K562 (cell line): Measurements from ENCODE around the gene RARA. TPM values are rescaled to one million over a fixed set of nuclear protein-coding genes. Genes with fewer than 3 reads are reported as not detected.
A peak's percentile ranks its signal among the peaks of the same experiment; 100 is the strongest.

Experiments used
- EP400 ChIP-seq: fragments of 450-650 bp; IDR thresholded peaks from 2 replicates; pipeline ENCODE4 v1.6.1; 2017; ENCODE audit warnings: antibody characterized with exemption, mild to moderate bottlenecking, moderate library complexity
- HNRNPH1 ChIP-seq: fragments of 200-400 bp; formaldehyde crosslinking; optimal IDR thresholded peaks from 2 replicates; pipeline ENCODE3; 2017; ENCODE audit warnings: low read depth, mild to moderate bottlenecking, low read length, moderate library complexity
- KDM1A ChIP-seq, 2 experiments: fragments of 450-650 bp; IDR thresholded peaks; 2 replicates each; pipeline ENCODE4 v1.6.1; 2016; ENCODE audit warnings: mild to moderate bottlenecking in 2 of 2
- LEF1 ChIP-seq: fragments of 450-650 bp; IDR thresholded peaks from 2 replicates; pipeline ENCODE4 v1.6.1; 2016; ENCODE audit warnings: mild to moderate bottlenecking
- NCOA1 ChIP-seq: fragments of 450-650 bp; IDR thresholded peaks from 2 replicates; pipeline ENCODE4 v1.6.1; 2016; ENCODE audit warnings: low read depth
- XRCC4 ChIP-seq: IDR thresholded peaks from one replicate; pipeline ENCODE4 v1.6.1; 2011; ENCODE audit not compliant: insufficient read depth, insufficient read length; ENCODE audit errors: extremely low read depth
- ZNF57 ChIP-seq: fragments of 450-650 bp; formaldehyde crosslinking; IDR thresholded peaks from 2 replicates; pipeline ENCODE4 v1.4.0; 2020; ENCODE audit warnings: mild to moderate bottlenecking, moderate library complexity
- ZNF707 ChIP-seq: fragments of 250-450 bp; sonication (Bioruptor Pico); conservative IDR thresholded peaks from 2 replicates; pipeline ENCODE4 v1.8.0; 2022; ENCODE audit warnings: inconsistent platforms, mild to moderate bottlenecking, moderate library complexity
- polyA plus RNA-seq, 8 experiments: library from polyadenylated mRNA; depleted of rRNA in 4 of 8; stranded (reverse) in 5 of 8; unstranded in 3 of 8; fragments of >200 nt; fragmentation: Nextera tagmentation in 2 of 8; fragmentation: Illumina TruSeq in 1 of 8; extraction: Ambion mirVana in 2 of 8; extraction: Trizol in 1 of 8; gene quantifications; 2 replicates each; pipeline versions ENCODE4 v1.2.1 to v1.2.3, GENCODE V29; 2011 to 2014; ENCODE audit warnings: inconsistent platforms in 1 of 8, missing spikeins in 1 of 8
- total RNA-seq, 7 experiments: library from RNA; depleted of rRNA in 6 of 7; stranded (reverse); fragments of >200 nt in 6 of 7; fragmentation: Illumina TruSeq in 2 of 7; extraction: Trizol in 2 of 7; gene quantifications; 2 replicates each; pipeline versions ENCODE4 v1.2.1 to v1.2.3, GENCODE V29; 2011 to 2021; ENCODE audit warnings: low replicate concordance in 1 of 7
- TF ChIP-seq, protein P1 (sequence below): fragments of 450-650 bp; formaldehyde crosslinking; IDR thresholded peaks from 2 replicates; pipeline ENCODE4 v1.4.0; 2022; ENCODE audit warnings: missing genetic modification characterization
- TF ChIP-seq, protein P2 (sequence below): sonication (generic); formaldehyde crosslinking; IDR thresholded peaks from 2 replicates; pipeline ENCODE4 v1.8.1; 2023; ENCODE audit warnings: mild to moderate bottlenecking, missing genetic modification reagents
- TF ChIP-seq, protein P3 (sequence below), 2 experiments: IDR thresholded peaks in 1 of 2; conservative IDR thresholded peaks in 1 of 2; 2 replicates each; pipeline ENCODE4 v1.6.1; 2016; ENCODE audit warnings: low read depth in 2 of 2, mild to moderate bottlenecking in 1 of 2, missing compliant biosample characterization in 1 of 2, missing genetic modification characterization in 1 of 2, moderate library complexity in 1 of 2

Gene RARA
- total and polyA plus RNA-seq, 9 of the 15 experiments (the other 6 are each of a cell fraction or from before 2014, with no cell fraction given) = 0.10 to 28.0 (median 7.9) TPM

DNA sequence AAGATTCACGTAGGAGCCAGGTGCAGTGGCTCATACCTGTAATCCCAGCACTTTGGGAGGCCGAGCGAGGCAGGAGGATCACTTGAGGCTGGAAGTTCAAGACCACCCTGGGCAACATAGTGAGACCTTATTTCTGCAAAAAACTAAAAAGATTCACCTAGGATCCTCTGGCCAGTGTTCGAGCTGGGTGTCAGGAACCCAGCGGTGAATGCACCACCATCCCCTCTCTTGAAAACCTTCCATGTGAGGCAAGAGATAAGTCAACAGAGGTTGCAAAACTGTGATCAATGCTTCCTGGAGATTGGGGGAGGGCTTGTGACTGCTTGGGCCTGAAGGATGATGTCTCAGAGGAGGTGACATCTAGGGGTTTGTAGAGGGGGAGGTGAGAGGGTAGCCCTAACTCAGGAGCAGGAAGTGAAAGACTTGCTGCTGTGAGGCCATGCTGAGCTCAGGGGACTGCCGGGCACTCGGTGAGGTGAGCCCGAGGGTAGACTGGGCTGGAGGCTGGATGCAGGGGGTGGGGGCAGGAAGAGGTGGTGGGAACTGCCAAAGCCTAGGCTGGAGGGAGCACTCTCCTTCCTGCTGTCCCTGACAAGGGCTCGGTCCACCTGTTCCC, 43.9 kb downstream of the RARA start (continued):
- TF ChIP-seq XRCC4 (no peak), NCOA1 (no peak), LEF1 (peak; percentile 22; the same call in 1 of the 2 replicates), HNRNPH1 (no peak), EP400 (no peak), ZNF57 (CRISPR knock-in tag) (no peak), ZNF707 (CRISPR knock-in tag) (no peak), KDM1A (IDR thresholded peaks at IDR 0.05) (peak in 1 of 2 experiments; percentile 41; a peak in 1 of 4 replicates)
- TF ChIP-seq, protein P1, sequence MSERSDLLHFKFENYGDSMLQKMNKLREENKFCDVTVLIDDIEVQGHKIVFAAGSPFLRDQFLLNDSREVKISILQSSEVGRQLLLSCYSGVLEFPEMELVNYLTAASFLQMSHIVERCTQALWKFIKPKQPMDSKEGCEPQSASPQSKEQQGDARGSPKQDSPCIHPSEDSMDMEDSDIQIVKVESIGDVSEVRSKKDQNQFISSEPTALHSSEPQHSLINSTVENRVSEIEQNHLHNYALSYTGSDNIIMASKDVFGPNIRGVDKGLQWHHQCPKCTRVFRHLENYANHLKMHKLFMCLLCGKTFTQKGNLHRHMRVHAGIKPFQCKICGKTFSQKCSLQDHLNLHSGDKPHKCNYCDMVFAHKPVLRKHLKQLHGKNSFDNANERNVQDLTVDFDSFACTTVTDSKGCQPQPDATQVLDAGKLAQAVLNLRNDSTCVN (CRISPR knock-in tag) = no peak
- TF ChIP-seq, protein P2, sequence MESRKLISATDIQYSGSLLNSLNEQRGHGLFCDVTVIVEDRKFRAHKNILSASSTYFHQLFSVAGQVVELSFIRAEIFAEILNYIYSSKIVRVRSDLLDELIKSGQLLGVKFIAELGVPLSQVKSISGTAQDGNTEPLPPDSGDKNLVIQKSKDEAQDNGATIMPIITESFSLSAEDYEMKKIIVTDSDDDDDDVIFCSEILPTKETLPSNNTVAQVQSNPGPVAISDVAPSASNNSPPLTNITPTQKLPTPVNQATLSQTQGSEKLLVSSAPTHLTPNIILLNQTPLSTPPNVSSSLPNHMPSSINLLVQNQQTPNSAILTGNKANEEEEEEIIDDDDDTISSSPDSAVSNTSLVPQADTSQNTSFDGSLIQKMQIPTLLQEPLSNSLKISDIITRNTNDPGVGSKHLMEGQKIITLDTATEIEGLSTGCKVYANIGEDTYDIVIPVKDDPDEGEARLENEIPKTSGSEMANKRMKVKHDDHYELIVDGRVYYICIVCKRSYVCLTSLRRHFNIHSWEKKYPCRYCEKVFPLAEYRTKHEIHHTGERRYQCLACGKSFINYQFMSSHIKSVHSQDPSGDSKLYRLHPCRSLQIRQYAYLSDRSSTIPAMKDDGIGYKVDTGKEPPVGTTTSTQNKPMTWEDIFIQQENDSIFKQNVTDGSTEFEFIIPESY (CRISPR knock-in tag) = no peak
- TF ChIP-seq, protein P3, sequence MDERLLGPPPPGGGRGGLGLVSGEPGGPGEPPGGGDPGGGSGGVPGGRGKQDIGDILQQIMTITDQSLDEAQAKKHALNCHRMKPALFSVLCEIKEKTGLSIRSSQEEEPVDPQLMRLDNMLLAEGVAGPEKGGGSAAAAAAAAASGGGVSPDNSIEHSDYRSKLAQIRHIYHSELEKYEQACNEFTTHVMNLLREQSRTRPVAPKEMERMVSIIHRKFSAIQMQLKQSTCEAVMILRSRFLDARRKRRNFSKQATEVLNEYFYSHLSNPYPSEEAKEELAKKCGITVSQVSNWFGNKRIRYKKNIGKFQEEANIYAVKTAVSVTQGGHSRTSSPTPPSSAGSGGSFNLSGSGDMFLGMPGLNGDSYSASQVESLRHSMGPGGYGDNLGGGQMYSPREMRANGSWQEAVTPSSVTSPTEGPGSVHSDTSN (CRISPR knock-in tag; IDR thresholded peaks at IDR 0.05; ENCODE audit: low read depth) = no peak
- TF ChIP-seq, protein P3 (tag; conservative IDR thresholded peaks at IDR 0.05; ENCODE audit: low read depth) = peak; percentile 62
